Cerebellar cortex (tissue), 1 donor: ENCODE results near the gene HOXA4.

ENCODE experiments used
- DNase-seq: peaks from one replicate; pipeline ENCODE4 v3.0.0-alpha.2; 2015; ENCODE audit warnings: low spot score

HOXA4 gene

GRCh38 chr7:27133409-27134231, 3.1 kb upstream of the HOXA4 start:
- DNase-seq = no peak

GRCh38 chr7:27132978-27133377, 2.4 kb upstream of the HOXA4 start:
- no peak for DNase-seq

GRCh38 chr7:27132214-27132613, 1.7 kb upstream of the HOXA4 start:
- no peak for DNase-seq

- DNase-seq = no peak
These were observed 848 bp upstream of the HOXA4 start for GRCh38 chr7:27131390-27131819.

GRCh38 chr7:27129729-27130539, 623 bp downstream of the HOXA4 start:
- DNase-seq = no peak

- DNase-seq = no peak
These were observed 1.5 kb downstream of the HOXA4 start for GRCh38 chr7:27128776-27129728.

GRCh38 chr7:27128034-27128433, 2.5 kb downstream of the HOXA4 start:
- DNase-seq = no peak

GRCh38 chr7:27126596-27127327, 3.8 kb downstream of the HOXA4 start:
- no peak for DNase-seq

GRCh38 chr7:27125986-27126394, 4.6 kb downstream of the HOXA4 start:
- no peak for DNase-seq

GRCh38 chr7:27124902-27125689, 5.5 kb downstream of the HOXA4 start:
- no peak for DNase-seq

GRCh38 chr7:27124096-27124901, 6.3 kb downstream of the HOXA4 start:
- no peak for DNase-seq

- DNase-seq = no peak
These were observed 7.0 kb downstream of the HOXA4 start for GRCh38 chr7:27123477-27124053.

- no peak for DNase-seq
These were observed 7.5 kb downstream of the HOXA4 start for GRCh38 chr7:27123007-27123476.

- DNase-seq = no peak
These were observed 8.3 kb downstream of the HOXA4 start for GRCh38 chr7:27122077-27122910.

- no peak for DNase-seq
These were observed 8.9 kb downstream of the HOXA4 start for GRCh38 chr7:27121684-27122076.

GRCh38 chr7:27119412-27119911, 11.1 kb downstream of the HOXA4 start:
- no peak for DNase-seq

GRCh38 chr7:27118580-27118979, 12.0 kb downstream of the HOXA4 start:
- no peak for DNase-seq

GRCh38 chr7:27117887-27118491, 12.6 kb downstream of the HOXA4 start:
- no peak for DNase-seq
